ENCODE results near the gene LIPC. TPM values are rescaled to one million over a fixed set of nuclear protein-coding genes. Genes with fewer than 3 reads are reported as not detected.
A peak's percentile ranks its signal among the peaks of the same experiment; 100 is the strongest.

The LIPC gene
- total and polyA plus RNA-seq, 2 donors: 2.0 to 2.4 TPM

GRCh38 chr15:58517252-58517681 is 85.5 kb downstream of the LIPC start:
- DNase-seq (ENCODE audit: low read depth in 6 of 9, low spot score in 9 of 9): peak in 7 of 9 donors; percentile 42 to 82 (median 62)
- no peaks in the 10 kb centered on the region for H3K27me3 ChIP-seq (ENCODE audit: control insufficient read depth in 2 of 2, insufficient read depth in 1 of 2, low read length in 1 of 2)

GRCh38 chr15:58517682-58518525 is 86.1 kb downstream of the LIPC start:
- Histone ChIP-seq H3K4me1 (ENCODE audit: control insufficient read depth in 2 of 2, insufficient read depth in 2 of 2, low read length in 2 of 2) (peaks cover 23 to 84% of the 10 kb centered on the region in 2 donors), H3K27ac (ENCODE audit: low read depth in 1 of 2, low read length in 1 of 2) (peak overlapping the region; percentile 88 to 94)
- WGBS: 59% methylated on average over 9 of the region's 9 CpGs

More at GRCh38 chr15:58517252-58517681, 85.5 kb downstream of the LIPC start:
- 16% methylated on average over 3 of the region's 3 CpGs for WGBS
- peaks cover 23 to 82% of the 10 kb centered on the region in 2 donors for H3K4me1 ChIP-seq (ENCODE audit: control insufficient read depth in 2 of 2, insufficient read depth in 2 of 2, low read length in 2 of 2)
- peak overlapping the region; percentile 88 to 94 for H3K27ac ChIP-seq (ENCODE audit: low read depth in 1 of 2, low read length in 1 of 2)
- H3K36me3 ChIP-seq (ENCODE audit: control insufficient read depth in 2 of 2, insufficient read depth in 2 of 2, low read length in 1 of 2): no peaks in the 10 kb centered on the region
- no peak overlapping the region for H3K4me3 ChIP-seq (ENCODE audit: low read length in 2 of 2)
- peaks cover 0 to 6% of the 10 kb centered on the region in 2 donors for H3K9me3 ChIP-seq (ENCODE audit: control insufficient read depth in 2 of 2, insufficient read depth in 1 of 2, low read length in 1 of 2)

GRCh38 chr15:58518626-58519025 is 86.8 kb downstream of the LIPC start:
- Histone ChIP-seq H3K27me3 (ENCODE audit: control insufficient read depth in 2 of 2, insufficient read depth in 1 of 2, low read length in 1 of 2) (no peaks in the 10 kb centered on the region), H3K9me3 (ENCODE audit: control insufficient read depth in 2 of 2, insufficient read depth in 1 of 2, low read length in 1 of 2) (peaks cover 0 to 6% of the 10 kb centered on the region in 2 donors), H3K4me1 (ENCODE audit: control insufficient read depth in 2 of 2, insufficient read depth in 2 of 2, low read length in 2 of 2) (peaks cover 23 to 78% of the 10 kb centered on the region in 2 donors), H3K36me3 (ENCODE audit: control insufficient read depth in 2 of 2, insufficient read depth in 2 of 2, low read length in 1 of 2) (no peaks in the 10 kb centered on the region), H3K4me3 (ENCODE audit: low read length in 2 of 2) (no peak overlapping the region), H3K27ac (ENCODE audit: low read depth in 1 of 2, low read length in 1 of 2) (peak overlapping the region; percentile 77 to 94)
- 47% methylated on average over 8 of the region's 8 CpGs for WGBS
- peak in 6 of 9 donors; percentile 29 to 79 (median 51) for DNase-seq (ENCODE audit: low read depth in 6 of 9, low spot score in 9 of 9)

More at GRCh38 chr15:58517682-58518525, 86.1 kb downstream of the LIPC start:
- no peak overlapping the region for H3K4me3 ChIP-seq (ENCODE audit: low read length in 2 of 2)
- peak in 4 of 9 donors; percentile 33 to 70 (median 42) for DNase-seq (ENCODE audit: low read depth in 6 of 9, low spot score in 9 of 9)
- H3K36me3 ChIP-seq (ENCODE audit: control insufficient read depth in 2 of 2, insufficient read depth in 2 of 2, low read length in 1 of 2): no peaks in the 10 kb centered on the region
- H3K27me3 ChIP-seq (ENCODE audit: control insufficient read depth in 2 of 2, insufficient read depth in 1 of 2, low read length in 1 of 2): no peaks in the 10 kb centered on the region
- peaks cover 0 to 6% of the 10 kb centered on the region in 2 donors for H3K9me3 ChIP-seq (ENCODE audit: control insufficient read depth in 2 of 2, insufficient read depth in 1 of 2, low read length in 1 of 2)

- no peak for DNase-seq (ENCODE audit: low read depth in 6 of 9, low spot score in 9 of 9)
- peak overlapping the region in 1 of 2 donors; percentile 73 for H3K27ac ChIP-seq (ENCODE audit: low read depth in 1 of 2, low read length in 1 of 2)
- WGBS: 77% methylated on average over 5 of the region's 5 CpGs
Observed at GRCh38 chr15:58519516-58519915, 87.7 kb downstream of the LIPC start.

GRCh38 chr15:58520464-58520863 is 88.7 kb downstream of the LIPC start:
- Histone ChIP-seq H3K9me3 (ENCODE audit: control insufficient read depth in 2 of 2, insufficient read depth in 1 of 2, low read length in 1 of 2) (no peaks in the 10 kb centered on the region), H3K4me1 (ENCODE audit: control insufficient read depth in 2 of 2, insufficient read depth in 2 of 2, low read length in 2 of 2) (peaks cover 23 to 69% of the 10 kb centered on the region in 2 donors), H3K36me3 (ENCODE audit: control insufficient read depth in 2 of 2, insufficient read depth in 2 of 2, low read length in 1 of 2) (no peaks in the 10 kb centered on the region), H3K27ac (ENCODE audit: low read depth in 1 of 2, low read length in 1 of 2) (peak overlapping the region in 1 of 2 donors; percentile 10), H3K27me3 (ENCODE audit: control insufficient read depth in 2 of 2, insufficient read depth in 1 of 2, low read length in 1 of 2) (no peaks in the 10 kb centered on the region), H3K4me3 (ENCODE audit: low read length in 2 of 2) (no peak overlapping the region)
- WGBS: 87% methylated on average over 9 of the region's 9 CpGs
- no peak for DNase-seq (ENCODE audit: low read depth in 6 of 9, low spot score in 9 of 9)

More at GRCh38 chr15:58519516-58519915, 87.7 kb downstream of the LIPC start:
- Histone ChIP-seq H3K4me3 (ENCODE audit: low read length in 2 of 2) (no peak overlapping the region), H3K27me3 (ENCODE audit: control insufficient read depth in 2 of 2, insufficient read depth in 1 of 2, low read length in 1 of 2) (no peaks in the 10 kb centered on the region), H3K9me3 (ENCODE audit: control insufficient read depth in 2 of 2, insufficient read depth in 1 of 2, low read length in 1 of 2) (peaks cover 0 to 4% of the 10 kb centered on the region in 2 donors), H3K4me1 (ENCODE audit: control insufficient read depth in 2 of 2, insufficient read depth in 2 of 2, low read length in 2 of 2) (peaks cover 23 to 70% of the 10 kb centered on the region in 2 donors), H3K36me3 (ENCODE audit: control insufficient read depth in 2 of 2, insufficient read depth in 2 of 2, low read length in 1 of 2) (no peaks in the 10 kb centered on the region)

- Histone ChIP-seq H3K4me1 (ENCODE audit: control insufficient read depth in 2 of 2, insufficient read depth in 2 of 2, low read length in 2 of 2) (peaks cover 19 to 65% of the 10 kb centered on the region in 2 donors), H3K27me3 (ENCODE audit: control insufficient read depth in 2 of 2, insufficient read depth in 1 of 2, low read length in 1 of 2) (no peaks in the 10 kb centered on the region), H3K9me3 (ENCODE audit: control insufficient read depth in 2 of 2, insufficient read depth in 1 of 2, low read length in 1 of 2) (no peaks in the 10 kb centered on the region), H3K4me3 (ENCODE audit: low read length in 2 of 2) (no peak overlapping the region), H3K36me3 (ENCODE audit: control insufficient read depth in 2 of 2, insufficient read depth in 2 of 2, low read length in 1 of 2) (no peaks in the 10 kb centered on the region), H3K27ac (ENCODE audit: low read depth in 1 of 2, low read length in 1 of 2) (peak overlapping the region in 1 of 2 donors; percentile 10)
- 98% methylated on average over 4 of the region's 4 CpGs for WGBS
- no peak for DNase-seq (ENCODE audit: low read depth in 6 of 9, low spot score in 9 of 9)
Observed at GRCh38 chr15:58520936-58521292, 89.1 kb downstream of the LIPC start.

- 56% methylated on average over 13 of the region's 13 CpGs for WGBS
- Histone ChIP-seq H3K9me3 (ENCODE audit: control insufficient read depth in 2 of 2, insufficient read depth in 1 of 2, low read length in 1 of 2) (no peaks in the 10 kb centered on the region), H3K36me3 (ENCODE audit: control insufficient read depth in 2 of 2, insufficient read depth in 2 of 2, low read length in 1 of 2) (no peaks in the 10 kb centered on the region), H3K4me1 (ENCODE audit: control insufficient read depth in 2 of 2, insufficient read depth in 2 of 2, low read length in 2 of 2) (peaks cover 18 to 68% of the 10 kb centered on the region in 2 donors), H3K27me3 (ENCODE audit: control insufficient read depth in 2 of 2, insufficient read depth in 1 of 2, low read length in 1 of 2) (no peaks in the 10 kb centered on the region), H3K4me3 (ENCODE audit: low read length in 2 of 2) (no peak overlapping the region), H3K27ac (ENCODE audit: low read depth in 1 of 2, low read length in 1 of 2) (peak overlapping the region in 1 of 2 donors; percentile 1)
- DNase-seq (ENCODE audit: low read depth in 6 of 9, low spot score in 9 of 9): no peak
Observed at GRCh38 chr15:58521293-58521991, 89.7 kb downstream of the LIPC start.

- WGBS: 96% methylated on average over 9 of the region's 9 CpGs
Observed at GRCh38 chr15:58522391-58522790, 90.6 kb downstream of the LIPC start.

GRCh38 chr15:58522865-58523264 is 91.1 kb downstream of the LIPC start:
- Histone ChIP-seq H3K4me3 (ENCODE audit: low read length in 2 of 2) (no peak overlapping the region), H3K4me1 (ENCODE audit: control insufficient read depth in 2 of 2, insufficient read depth in 2 of 2, low read length in 2 of 2) (peaks cover 10 to 56% of the 10 kb centered on the region in 2 donors), H3K27me3 (ENCODE audit: control insufficient read depth in 2 of 2, insufficient read depth in 1 of 2, low read length in 1 of 2) (no peaks in the 10 kb centered on the region), H3K27ac (ENCODE audit: low read depth in 1 of 2, low read length in 1 of 2) (no peak overlapping the region), H3K36me3 (ENCODE audit: control insufficient read depth in 2 of 2, insufficient read depth in 2 of 2, low read length in 1 of 2) (no peaks in the 10 kb centered on the region), H3K9me3 (ENCODE audit: control insufficient read depth in 2 of 2, insufficient read depth in 1 of 2, low read length in 1 of 2) (no peaks in the 10 kb centered on the region)
- 94% methylated on average over 9 of the region's 9 CpGs for WGBS
- no peak for DNase-seq (ENCODE audit: low read depth in 6 of 9, low spot score in 9 of 9)

More at GRCh38 chr15:58522391-58522790, 90.6 kb downstream of the LIPC start:
- no peak for DNase-seq (ENCODE audit: low read depth in 6 of 9, low spot score in 9 of 9)
- Histone ChIP-seq H3K36me3 (ENCODE audit: control insufficient read depth in 2 of 2, insufficient read depth in 2 of 2, low read length in 1 of 2) (no peaks in the 10 kb centered on the region), H3K9me3 (ENCODE audit: control insufficient read depth in 2 of 2, insufficient read depth in 1 of 2, low read length in 1 of 2) (no peaks in the 10 kb centered on the region), H3K4me1 (ENCODE audit: control insufficient read depth in 2 of 2, insufficient read depth in 2 of 2, low read length in 2 of 2) (peaks cover 15 to 61% of the 10 kb centered on the region in 2 donors), H3K4me3 (ENCODE audit: low read length in 2 of 2) (no peak overlapping the region), H3K27ac (ENCODE audit: low read depth in 1 of 2, low read length in 1 of 2) (no peak overlapping the region), H3K27me3 (ENCODE audit: control insufficient read depth in 2 of 2, insufficient read depth in 1 of 2, low read length in 1 of 2) (no peaks in the 10 kb centered on the region)
